Measurements from ENCODE around the gene BUD13.
"Not testable (repeated sequence)": the region's sequence is repeated elsewhere in the genome, so short reads cannot be mapped to it uniquely, and the experiment has no call there.

BUD13 gene

DNA sequence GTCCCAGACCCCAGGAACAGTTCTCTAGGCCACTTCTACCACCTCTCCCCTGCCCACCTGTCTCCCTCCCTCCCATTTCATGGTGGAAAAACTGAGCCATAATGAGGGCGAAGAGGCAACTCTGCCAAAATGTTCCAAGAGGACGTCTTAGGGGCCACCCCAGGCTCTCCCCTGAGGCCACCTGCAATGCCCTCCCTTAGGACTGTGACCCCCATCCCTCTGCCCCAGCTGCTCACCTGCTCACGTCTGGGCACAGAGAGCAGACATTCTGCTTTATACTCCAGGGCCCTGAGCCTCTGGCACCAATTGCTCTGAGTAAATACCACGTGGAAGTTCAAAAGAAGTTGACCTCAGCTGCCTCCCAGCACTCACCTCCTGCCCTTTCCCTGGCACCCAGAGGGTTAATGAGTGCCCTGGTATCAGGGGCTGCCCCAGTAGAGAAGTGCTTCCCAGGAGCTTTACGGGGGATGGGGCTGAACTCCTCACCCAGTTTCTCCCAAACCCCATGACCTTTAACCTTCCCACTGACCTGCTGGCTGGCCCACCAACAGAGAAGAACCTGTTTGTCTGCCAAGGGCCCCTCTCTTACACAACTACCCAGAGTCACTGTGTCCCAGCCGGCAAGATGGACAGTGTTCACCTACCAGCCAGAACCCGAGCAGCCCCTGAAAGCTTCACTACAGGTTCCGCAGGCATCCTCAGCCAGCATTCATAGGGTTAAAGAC, 19.5 kb upstream of the BUD13 start:
- DNase-seq (ENCODE audit: low read depth, low spot score) = no peak

DNA sequence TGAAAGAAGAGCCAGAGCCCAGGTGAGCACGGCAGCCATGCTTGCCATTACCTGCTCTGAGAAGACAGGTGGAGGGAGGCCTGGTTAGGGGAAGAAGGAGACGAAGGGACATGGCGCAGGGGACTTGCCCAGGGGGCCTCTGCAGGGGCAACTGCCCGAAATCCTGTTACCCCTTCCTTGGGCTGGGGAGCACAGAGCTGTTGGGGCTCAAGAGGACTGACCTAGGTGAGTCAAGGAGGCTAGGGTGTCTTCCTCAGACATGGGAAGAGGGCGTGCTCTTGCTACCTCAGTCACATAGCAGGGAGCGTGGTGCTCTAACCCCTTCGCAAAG, 19.0 kb upstream of the BUD13 start, which contains the start of gene APOA5:
TSS of gene APOA5 (minus strand) at position 67 of the 331 bp plus-strand sequence. CDS start at position 48, 19 bp downstream.
- no peak for DNase-seq (ENCODE audit: low read depth, low spot score)

- no peak for DNase-seq (ENCODE audit: low read depth, low spot score)
These were observed 18.4 kb upstream of the BUD13 start for GRCh38 chr11:116791002-116791812.

DNA sequence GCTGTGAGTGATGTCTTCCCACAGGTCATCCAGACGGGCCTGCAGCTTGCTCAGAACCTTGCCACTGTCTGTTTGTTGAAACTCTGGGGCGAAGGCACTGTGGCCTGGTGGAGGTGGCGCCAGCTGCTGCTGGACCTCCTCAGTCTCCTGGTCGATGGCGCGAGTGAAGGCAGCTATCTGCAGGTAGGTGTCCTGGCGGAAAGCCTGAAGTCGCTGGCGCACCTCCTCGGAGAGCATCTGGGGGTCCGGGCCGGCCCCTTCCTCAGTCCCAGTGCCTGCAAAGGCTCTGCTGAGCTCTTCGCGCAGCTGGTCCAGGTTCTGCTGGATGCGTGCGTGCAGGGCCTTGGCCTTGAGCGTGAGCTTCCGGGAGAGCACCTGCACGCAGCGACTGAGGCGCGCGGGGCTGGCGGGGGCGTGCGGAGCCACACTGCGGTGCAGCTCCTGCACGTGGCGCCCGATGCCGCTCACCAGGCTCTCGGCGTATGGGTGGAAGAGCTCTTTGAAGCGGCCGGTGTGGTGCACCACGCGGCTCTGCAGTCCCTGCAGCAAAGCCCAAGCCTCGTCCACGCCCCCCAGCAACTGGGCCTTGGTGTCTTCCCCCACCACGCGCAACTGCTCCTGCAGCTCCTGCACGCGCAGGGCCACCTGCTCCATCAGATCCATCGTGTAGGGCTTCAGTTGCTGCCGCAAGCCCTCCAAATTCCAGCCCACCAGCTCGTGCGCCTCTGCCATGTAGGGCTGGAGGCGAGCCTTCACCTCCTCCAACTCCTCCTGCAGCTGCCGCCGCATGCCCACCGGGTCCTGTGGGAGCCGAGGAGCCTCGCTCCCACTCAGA, 17.6 kb upstream of the BUD13 start:
- no peak for DNase-seq (ENCODE audit: low read depth, low spot score)

DNA sequence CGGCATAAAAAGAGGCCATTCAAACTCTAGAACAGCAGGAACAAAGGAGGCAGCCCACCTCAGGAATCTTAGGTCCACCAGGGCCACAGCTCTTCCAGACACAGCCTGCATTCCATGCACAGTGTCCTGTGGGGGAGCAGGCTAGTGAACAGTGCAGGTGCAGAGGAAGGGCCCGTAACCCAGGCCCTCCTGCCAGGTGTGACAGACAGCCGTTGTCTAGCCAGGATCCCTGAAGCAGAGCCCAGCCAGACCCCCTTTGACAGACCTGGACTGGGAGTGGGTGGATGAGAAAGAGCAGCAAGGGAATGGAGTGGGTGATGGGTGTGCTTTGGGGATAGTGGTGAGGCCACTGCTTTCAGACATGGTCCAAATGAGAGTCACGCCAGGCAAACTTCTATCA, 16.2 kb upstream of the BUD13 start:
- no peak for DNase-seq (ENCODE audit: low read depth, low spot score)

DNA sequence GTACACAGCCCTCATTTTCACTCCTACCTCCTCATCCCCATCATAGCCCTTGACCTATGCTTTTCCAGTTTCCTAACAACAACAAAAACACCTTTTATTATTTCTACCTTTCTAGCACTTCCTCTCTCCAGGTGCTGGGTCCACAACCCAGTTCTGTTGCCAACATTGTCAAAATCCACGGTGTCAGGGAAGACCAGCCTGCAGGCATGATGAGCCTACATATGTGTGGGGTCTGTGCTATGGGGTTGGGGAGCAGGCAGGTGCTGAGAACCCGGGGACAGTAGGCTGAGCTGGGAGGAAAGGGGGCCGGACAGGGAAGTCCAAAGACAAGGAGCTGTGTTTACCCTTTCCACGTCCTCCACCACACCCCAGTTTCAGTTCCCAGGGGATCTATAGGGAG, 15.7 kb upstream of the BUD13 start:
- no peak for DNase-seq (ENCODE audit: low read depth, low spot score)

DNA sequence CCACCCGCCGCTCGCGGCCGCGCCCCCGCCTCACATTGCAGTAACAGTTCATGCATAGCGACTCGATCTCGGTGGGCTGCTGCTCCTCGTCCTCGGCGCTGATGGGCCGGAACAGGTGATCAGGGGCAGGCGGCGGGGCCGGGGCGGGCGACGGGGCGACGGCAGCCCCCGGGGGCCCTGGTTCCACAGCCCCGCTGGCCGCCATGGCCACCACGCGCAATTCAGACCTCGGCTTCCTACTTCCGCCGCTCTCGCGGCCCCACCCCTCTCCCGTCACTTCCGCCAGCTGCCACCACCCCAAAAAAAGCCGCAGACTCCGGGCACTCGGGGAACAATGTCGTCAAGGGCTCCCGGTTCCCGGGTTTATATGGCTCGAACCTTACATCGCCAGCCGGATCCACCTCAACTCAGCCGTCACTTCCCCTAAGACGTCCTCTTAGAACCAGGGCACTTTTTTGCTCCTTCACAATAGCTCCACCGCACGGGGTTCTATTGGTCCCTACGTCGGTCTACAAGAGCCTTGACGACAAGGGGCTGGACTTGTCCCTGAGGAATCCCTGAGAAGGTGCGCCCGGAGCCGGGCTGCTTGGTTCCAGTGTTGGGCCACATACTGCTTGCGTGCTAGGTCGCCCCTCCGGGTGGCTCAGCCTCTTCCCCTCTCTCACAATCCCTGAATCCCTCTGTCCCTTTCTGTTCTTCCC, 15.1 kb upstream of the BUD13 start, which contains the start of gene ZPR1:
TSS of gene ZPR1 (minus strand) at position 238 of the 701 bp plus-strand sequence. CDS start at position 205, 33 bp downstream.
- no peak for DNase-seq (ENCODE audit: low read depth, low spot score)

DNA sequence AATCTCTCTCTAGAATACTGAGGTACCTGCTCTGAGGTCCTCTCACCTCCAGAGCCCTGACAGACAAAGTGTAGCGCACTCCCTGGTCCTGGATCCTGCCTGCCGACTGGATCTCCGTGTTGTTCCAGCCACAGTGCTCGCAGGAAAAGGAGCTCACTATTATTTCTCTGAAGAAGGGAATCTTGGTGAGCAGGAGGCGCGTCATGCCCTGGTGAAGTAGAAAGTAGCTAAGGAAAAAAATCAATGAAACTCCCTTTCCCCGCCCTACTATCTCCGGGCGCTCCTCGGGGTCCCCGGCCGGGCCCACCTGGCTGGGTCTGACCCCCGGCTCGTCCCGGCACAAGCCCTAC, 14.6 kb upstream of the BUD13 start:
- DNase-seq (ENCODE audit: low read depth, low spot score) = no peak

- DNase-seq (ENCODE audit: low read depth, low spot score) = no peak
These were observed 14.2 kb upstream of the BUD13 start for GRCh38 chr11:116786966-116787365.

DNA sequence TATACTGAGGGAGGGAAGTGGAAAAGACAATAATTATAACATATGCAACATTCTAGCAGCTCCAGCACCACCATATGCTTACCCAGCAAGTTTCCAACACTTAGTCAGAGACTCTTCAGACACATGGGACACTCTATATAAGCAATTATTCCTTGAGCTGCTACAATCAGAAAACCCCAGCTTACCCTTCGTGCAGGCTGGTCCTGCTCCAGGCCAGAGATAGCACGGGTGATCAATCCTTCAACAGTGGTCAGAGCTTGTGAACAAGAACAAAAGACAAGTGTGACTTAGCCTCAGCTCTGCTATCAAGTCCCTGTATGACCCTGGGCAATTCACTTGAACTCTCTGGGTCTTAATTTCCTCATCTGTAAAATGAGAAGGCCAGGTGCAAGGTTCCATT, 13.5 kb upstream of the BUD13 start:
- no peak for DNase-seq (ENCODE audit: low read depth, low spot score)

DNA sequence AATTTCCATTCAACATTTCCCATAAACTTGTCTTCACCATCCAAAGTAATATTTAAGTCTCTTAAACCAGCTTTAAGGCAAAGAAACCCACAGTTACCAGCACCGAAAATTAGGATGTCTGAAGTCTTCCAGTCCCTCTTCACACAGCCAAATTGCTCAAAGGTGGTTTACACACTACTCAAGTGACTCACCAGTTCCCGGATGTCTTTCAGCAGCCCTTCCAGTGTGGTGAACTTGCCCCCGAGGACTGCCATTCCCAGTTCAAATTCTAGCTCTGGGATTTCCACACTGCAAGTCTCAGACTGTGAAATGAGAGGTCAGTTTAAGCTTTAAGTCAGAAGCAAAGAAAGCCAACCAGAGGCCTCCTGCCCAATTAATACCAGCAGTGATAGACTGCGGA, 9.9 kb upstream of the BUD13 start:
- no peak for DNase-seq (ENCODE audit: low read depth, low spot score)

GRCh38 chr11:116778556-116778955, 5.8 kb upstream of the BUD13 start:
- no peak for DNase-seq (ENCODE audit: low read depth, low spot score)

DNA sequence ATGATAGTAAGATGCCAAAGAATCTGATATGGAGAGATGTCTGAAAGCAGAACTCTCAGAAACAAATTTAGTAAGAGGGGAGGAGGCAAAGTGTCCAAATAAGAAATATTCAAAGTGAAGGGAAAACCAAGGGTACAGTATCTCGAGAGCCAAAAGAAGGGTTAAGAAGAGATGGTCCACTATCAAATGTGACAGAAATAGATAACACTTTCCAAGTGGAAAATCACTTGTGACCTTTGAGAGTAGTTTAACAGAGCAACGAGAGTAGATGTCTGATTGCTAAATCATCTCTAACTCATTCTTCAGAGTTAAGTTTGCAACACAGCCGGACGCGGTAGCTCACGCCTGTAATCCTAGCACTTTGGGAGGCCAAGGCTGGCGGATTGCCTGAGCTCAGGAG, 4.3 kb upstream of the BUD13 start:
- no peak for DNase-seq (ENCODE audit: low read depth, low spot score)

- DNase-seq (ENCODE audit: low read depth, low spot score) = no peak
These were observed 3.8 kb upstream of the BUD13 start for GRCh38 chr11:116776522-116776984.

- DNase-seq (ENCODE audit: low read depth, low spot score) = no peak
These were observed 3.2 kb upstream of the BUD13 start for GRCh38 chr11:116775975-116776374.

DNA sequence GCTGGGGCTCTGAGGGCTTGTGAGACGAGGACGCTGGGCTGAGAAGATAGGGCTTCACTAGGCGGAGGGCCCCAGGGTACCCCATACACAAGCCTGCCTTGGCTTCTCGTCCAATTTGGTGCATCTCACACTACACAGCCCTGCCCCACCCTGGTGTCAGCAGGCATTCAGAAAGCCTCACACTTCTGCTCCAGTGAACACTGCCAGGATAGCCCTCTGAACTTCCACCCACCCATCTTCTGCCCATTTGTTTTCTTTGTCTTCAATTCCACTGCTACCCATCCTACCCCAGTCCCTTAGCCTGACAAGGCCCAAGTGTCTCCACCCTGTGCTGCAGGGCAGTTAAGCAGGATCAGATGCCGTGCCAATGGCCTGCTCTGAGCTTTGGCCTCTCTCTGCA, 1.9 kb upstream of the BUD13 start:
- no peak for DNase-seq (ENCODE audit: low read depth, low spot score)

DNA sequence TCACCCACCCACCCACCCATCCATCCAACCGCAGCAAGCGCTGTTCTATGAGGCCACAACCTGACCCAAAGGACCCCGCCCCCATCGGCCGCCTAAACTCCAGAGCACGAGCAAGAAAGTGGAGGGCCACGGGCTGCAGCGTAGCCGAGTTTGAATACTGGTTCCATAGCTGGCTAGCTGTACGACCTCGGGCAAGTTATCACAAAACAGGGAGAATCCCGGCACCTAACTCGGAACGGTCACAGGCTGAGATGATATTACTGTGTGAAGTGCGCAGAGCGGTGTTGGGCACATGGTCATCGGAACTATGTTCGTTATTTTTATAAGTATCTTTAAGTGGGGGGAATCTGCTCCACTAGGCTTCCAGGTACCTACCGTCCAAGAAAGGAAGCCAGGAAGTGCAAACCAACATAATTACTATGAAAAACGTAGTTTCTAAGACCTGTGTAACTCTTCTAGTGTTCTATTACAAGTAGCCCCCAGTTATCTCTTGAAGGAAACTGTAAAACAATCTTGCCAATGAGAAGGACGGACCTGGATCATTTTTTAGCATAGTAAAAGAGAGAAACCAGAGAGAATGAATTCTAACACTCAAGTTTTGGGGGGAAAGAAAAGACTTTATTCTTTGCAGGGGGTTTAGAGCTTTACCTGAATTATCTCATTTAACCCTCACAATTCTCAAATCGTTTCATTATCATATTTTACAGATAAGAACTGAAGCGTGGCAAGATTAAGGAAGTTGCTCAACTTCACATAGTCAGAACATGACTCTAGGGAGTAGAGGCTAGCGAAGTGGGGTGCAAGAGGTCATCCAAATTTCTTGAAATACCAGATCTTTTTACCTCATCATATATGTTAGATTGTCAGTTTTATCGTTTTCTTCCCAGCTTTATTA, 663 bp upstream of the BUD13 start:
- DNase-seq (ENCODE audit: low read depth, low spot score) = no peak

DNA sequence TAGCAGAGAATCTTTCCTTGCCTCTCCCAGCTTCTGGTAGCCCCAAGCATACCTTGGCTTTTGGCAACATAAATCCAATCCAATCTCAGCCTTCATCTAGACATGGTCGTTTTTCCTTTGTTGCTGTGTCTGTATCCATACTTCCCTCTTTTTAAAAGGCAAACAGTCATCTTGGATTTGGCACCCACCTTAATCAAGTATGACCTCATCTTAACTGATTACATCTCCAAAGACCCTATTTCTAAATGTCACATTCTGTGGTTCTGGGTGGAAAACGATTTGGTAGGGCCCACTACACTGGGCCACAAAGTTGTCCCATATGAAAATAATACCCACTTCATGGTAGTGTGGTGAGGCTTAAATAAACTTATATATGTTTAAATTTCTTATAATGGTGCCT, 852 bp downstream of the BUD13 start:
- DNase-seq (ENCODE audit: low read depth, low spot score) = no peak

DNA sequence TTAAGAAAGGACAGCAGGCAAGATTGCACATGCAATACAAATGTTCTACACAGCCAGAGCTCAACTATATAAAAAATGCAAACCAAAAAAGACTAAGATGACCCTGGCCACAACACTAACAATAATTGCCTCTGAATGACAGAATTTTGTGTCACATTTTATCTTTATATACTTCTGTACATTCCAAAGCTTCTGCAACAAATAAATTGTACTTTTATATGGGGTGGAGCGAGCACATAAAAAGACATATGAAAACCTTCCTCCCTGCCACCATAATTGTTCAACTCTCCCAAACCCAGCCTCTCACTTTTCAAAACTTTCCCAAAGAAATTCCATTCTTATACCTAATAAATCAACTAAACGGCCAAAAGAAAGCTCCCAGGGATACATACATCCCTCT, 10.7 kb downstream of the BUD13 start:
- DNase-seq (ENCODE audit: low read depth, low spot score) = no peak

GRCh38 chr11:116756044-116756443, 16.7 kb downstream of the BUD13 start:
- not testable (repeated sequence) for DNase-seq (ENCODE audit: low read depth, low spot score)

All from brain pericyte (primary cell).